Mesendoderm (in vitro differentiated cells): ENCODE measurements around the gene RAB11FIP4.

Experiments used
- DNase-seq: peaks from one replicate; pipeline ENCODE4 v3.0.0; 2013
- H2AK5ac ChIP-seq: 2 replicates; pipeline ENCODE4 v1.6.1; 2013; ENCODE audit warnings: low read length, inconsistent platforms
- H2BK120ac ChIP-seq: 2 replicates; pipeline ENCODE4 v1.6.1; 2013; ENCODE audit warnings: low read depth, mild to moderate bottlenecking, low read length, moderate library complexity, mixed read lengths
- H2BK15ac ChIP-seq: replicated peaks from 2 replicates; pipeline ENCODE4 v1.6.1; 2013; ENCODE audit warnings: low read depth, mild to moderate bottlenecking, moderate library complexity
- H2BK5ac ChIP-seq: 2 replicates; pipeline ENCODE4 v1.6.1; 2013; ENCODE audit warnings: low read length, inconsistent platforms
- H3K18ac ChIP-seq: 2 replicates; pipeline ENCODE4 v1.6.1; 2013; ENCODE audit warnings: mild to moderate bottlenecking, low read length, mixed read lengths
- H3K23ac ChIP-seq: one replicate; pipeline ENCODE4 v1.6.1; 2013; ENCODE audit warnings: low read length
- H3K27ac ChIP-seq: 2 replicates; pipeline ENCODE4 v1.5.1; 2013; ENCODE audit warnings: low read depth, mild to moderate bottlenecking, inconsistent platforms, low read length, moderate library complexity
- H3K27me3 ChIP-seq: 2 replicates; pipeline ENCODE4 v1.6.1; 2013; ENCODE audit warnings: low read length, control low read depth, mild to moderate bottlenecking, inconsistent platforms; ENCODE audit not compliant: insufficient read depth, poor library complexity
- H3K36me3 ChIP-seq: 2 replicates; pipeline ENCODE4 v1.6.1; 2013; ENCODE audit warnings: low read length, inconsistent platforms; ENCODE audit not compliant: control insufficient read depth, insufficient read depth
- H3K4ac ChIP-seq: one replicate; pipeline ENCODE4 v1.6.1; 2013; ENCODE audit warnings: low read depth, mild to moderate bottlenecking, low read length, moderate library complexity
- H3K4me1 ChIP-seq: 2 replicates; pipeline ENCODE4 v1.6.1; 2013; ENCODE audit warnings: low read depth, low read length, inconsistent platforms; ENCODE audit not compliant: control insufficient read depth
- H3K4me2 ChIP-seq: 2 replicates; pipeline ENCODE4 v1.6.1; 2013; ENCODE audit warnings: low read length
- H3K4me3 ChIP-seq: 2 replicates; pipeline ENCODE4 v1.5.1; 2013; ENCODE audit warnings: mild to moderate bottlenecking, low read length
- H3K56ac ChIP-seq: one replicate; pipeline ENCODE4 v1.6.1; 2013; ENCODE audit warnings: low read length
- H3K79me1 ChIP-seq: 2 replicates; pipeline ENCODE4 v1.6.1; 2013; ENCODE audit warnings: low read length, inconsistent platforms
- H3K79me2 ChIP-seq: 2 replicates; pipeline ENCODE4 v1.6.1; 2013; ENCODE audit warnings: mild to moderate bottlenecking, low read length; ENCODE audit not compliant: control insufficient read depth, insufficient read depth
- H3K9ac ChIP-seq: 2 replicates; pipeline ENCODE4 v1.6.1; 2013; ENCODE audit warnings: low read length, inconsistent platforms
- H4K5ac ChIP-seq: one replicate; pipeline ENCODE4 v1.6.1; 2013; ENCODE audit warnings: low read length
- H4K8ac ChIP-seq: one replicate; pipeline ENCODE4 v1.6.1; 2013; ENCODE audit warnings: low read depth, mild to moderate bottlenecking, control low read depth, low read length, moderate library complexity
- WGBS: extraction: QIAGEN DNeasy Blood & Tissue Kit; methylation state at CpG from one replicate; pipeline ENCODE4 v1.1.7; 2013; ENCODE audit warnings: low lambda C conversion rate, missing lambda C conversion rate; ENCODE audit not compliant: insufficient coverage; ENCODE audit errors: extremely low coverage; 5-methylcytosine and 5-hydroxymethylcytosine counted together

The RAB11FIP4 gene

GRCh38 chr17:31387438-31387837 is 4.0 kb upstream of the RAB11FIP4 start:
- no peak overlapping the region for H2BK15ac ChIP-seq
- no peak overlapping the region for H3K23ac ChIP-seq
- H3K4me3 ChIP-seq = no peak overlapping the region
- no peaks in the 10 kb centered on the region for H3K79me2 ChIP-seq
- H3K27ac ChIP-seq = no peak overlapping the region
- H3K56ac ChIP-seq = no peak overlapping the region
- no peak overlapping the region for H4K5ac ChIP-seq
- H2BK5ac ChIP-seq = no peak overlapping the region
- no peak overlapping the region for H4K8ac ChIP-seq
- H3K4me1 ChIP-seq = no peaks in the 10 kb centered on the region
- H3K36me3 ChIP-seq = no peaks in the 10 kb centered on the region
- no peak overlapping the region for H3K4me2 ChIP-seq
- no peak overlapping the region for H3K18ac ChIP-seq
- H2BK120ac ChIP-seq = no peak overlapping the region
- H3K79me1 ChIP-seq = no peaks in the 10 kb centered on the region
- H3K4ac ChIP-seq = no peak overlapping the region
- no peak overlapping the region for H3K9ac ChIP-seq
- no CpG with 5 or more reads among the region's 12 CpGs for WGBS
- no peak overlapping the region for H2AK5ac ChIP-seq
- peaks cover 2% of the 10 kb centered on the region for H3K27me3 ChIP-seq
- DNase-seq = no peak

GRCh38 chr17:31388351-31388750 is 3.1 kb upstream of the RAB11FIP4 start:
- Histone ChIP-seq H3K4ac (no peak overlapping the region), H3K9ac (no peak overlapping the region), H3K4me1 (no peaks in the 10 kb centered on the region), H3K79me1 (no peaks in the 10 kb centered on the region), H3K4me2 (no peak overlapping the region), H4K5ac (no peak overlapping the region), H3K4me3 (no peak overlapping the region), H2BK5ac (no peak overlapping the region), H3K18ac (no peak overlapping the region), H3K56ac (no peak overlapping the region), H3K79me2 (no peaks in the 10 kb centered on the region), H2BK15ac (no peak overlapping the region), H2AK5ac (no peak overlapping the region), H3K27me3 (peaks cover 2% of the 10 kb centered on the region), H2BK120ac (no peak overlapping the region), H3K27ac (no peak overlapping the region), H4K8ac (no peak overlapping the region), H3K23ac (no peak overlapping the region), H3K36me3 (no peaks in the 10 kb centered on the region)
- no CpG with 5 or more reads among the region's 2 CpGs for WGBS
- no peak for DNase-seq

- no peaks in the 10 kb centered on the region for H3K79me1 ChIP-seq
- no peak overlapping the region for H2BK5ac ChIP-seq
- no peak overlapping the region for H3K9ac ChIP-seq
- no peak overlapping the region for H3K4me2 ChIP-seq
- no peak overlapping the region for H3K56ac ChIP-seq
- peaks cover 2% of the 10 kb centered on the region for H3K27me3 ChIP-seq
- no peaks in the 10 kb centered on the region for H3K79me2 ChIP-seq
- H2BK15ac ChIP-seq = no peak overlapping the region
- no peak overlapping the region for H4K8ac ChIP-seq
- whole genome bisulfite sequencing = no CpG with 5 or more reads among the region's 18 CpGs
- H3K4me1 ChIP-seq = no peaks in the 10 kb centered on the region
- no peak overlapping the region for H3K4ac ChIP-seq
- DNase-seq = peak; percentile 45
- no peak overlapping the region for H3K23ac ChIP-seq
- no peak overlapping the region for H4K5ac ChIP-seq
- no peak overlapping the region for H3K27ac ChIP-seq
- H2BK120ac ChIP-seq = no peak overlapping the region
- H3K4me3 ChIP-seq = no peak overlapping the region
- H2AK5ac ChIP-seq = no peak overlapping the region
- H3K18ac ChIP-seq = no peak overlapping the region
- no peaks in the 10 kb centered on the region for H3K36me3 ChIP-seq
These were observed 2.5 kb upstream of the RAB11FIP4 start for GRCh38 chr17:31388770-31389656.

GRCh38 chr17:31389657-31390381 is 1.7 kb upstream of the RAB11FIP4 start:
- H3K4ac ChIP-seq = no peak overlapping the region
- no peak overlapping the region for H2BK15ac ChIP-seq
- H3K4me1 ChIP-seq = no peaks in the 10 kb centered on the region
- no peak overlapping the region for H3K9ac ChIP-seq
- H4K5ac ChIP-seq = no peak overlapping the region
- no peak overlapping the region for H3K4me2 ChIP-seq
- no peak overlapping the region for H2BK120ac ChIP-seq
- H3K23ac ChIP-seq = no peak overlapping the region
- whole genome bisulfite sequencing = no CpG with 5 or more reads among the region's 22 CpGs
- no peak overlapping the region for H4K8ac ChIP-seq
- no peaks in the 10 kb centered on the region for H3K36me3 ChIP-seq
- H2BK5ac ChIP-seq = no peak overlapping the region
- no peak overlapping the region for H3K18ac ChIP-seq
- H3K27me3 ChIP-seq = peaks cover 2% of the 10 kb centered on the region
- H3K79me2 ChIP-seq = no peaks in the 10 kb centered on the region
- no peak for DNase-seq
- H3K79me1 ChIP-seq = no peaks in the 10 kb centered on the region
- H3K4me3 ChIP-seq = no peak overlapping the region
- no peak overlapping the region for H3K56ac ChIP-seq
- H2AK5ac ChIP-seq = no peak overlapping the region
- H3K27ac ChIP-seq = no peak overlapping the region

GRCh38 chr17:31390426-31390747 is 1.1 kb upstream of the RAB11FIP4 start:
- Histone ChIP-seq H4K5ac (no peak overlapping the region), H3K23ac (no peak overlapping the region), H3K56ac (no peak overlapping the region), H2BK120ac (no peak overlapping the region), H3K4me2 (no peak overlapping the region), H2BK15ac (no peak overlapping the region), H3K79me2 (no peaks in the 10 kb centered on the region), H2AK5ac (no peak overlapping the region), H3K36me3 (no peaks in the 10 kb centered on the region), H2BK5ac (no peak overlapping the region), H3K9ac (no peak overlapping the region), H3K18ac (no peak overlapping the region), H3K4me1 (no peaks in the 10 kb centered on the region), H3K27me3 (peaks cover 2% of the 10 kb centered on the region), H3K4ac (no peak overlapping the region), H3K79me1 (no peaks in the 10 kb centered on the region), H3K4me3 (no peak overlapping the region), H4K8ac (no peak overlapping the region), H3K27ac (no peak overlapping the region)
- DNase-seq = no peak
- WGBS = no CpG with 5 or more reads among the region's 8 CpGs
